ENCODE results near the gene CTNNA3. TPM values are rescaled to one million over a fixed set of nuclear protein-coding genes. Genes with fewer than 3 reads are reported as not detected.

The CTNNA3 gene
- polyA plus RNA-seq, 1 experiment = 0.26 TPM

DNA sequence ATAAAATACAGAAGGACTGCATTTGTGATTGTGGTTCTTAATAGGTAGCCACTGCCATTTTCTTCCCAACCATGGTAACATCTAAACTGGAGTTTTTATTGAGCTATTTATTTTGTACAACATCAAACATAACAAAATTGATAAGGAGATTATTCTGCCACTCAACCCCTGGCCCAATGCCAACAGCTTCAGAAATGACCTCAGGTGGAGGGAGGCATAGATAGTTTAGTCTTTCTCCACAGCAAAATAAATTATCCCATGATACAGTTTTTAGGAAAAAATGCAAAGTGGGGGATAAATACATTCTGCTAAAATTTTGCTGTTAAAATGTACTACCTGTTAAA is 712.5 kb downstream of the CTNNA3 start:
- H3K27ac ChIP-seq (ENCODE audit: low read depth, low read length) = no peak overlapping the region
- DNase-seq (ENCODE audit: low read depth, low spot score) = no peak
- H3K9me3 ChIP-seq (ENCODE audit: control insufficient read depth, insufficient read depth, low read length) = no peaks in the 10 kb centered on the region
- ChIA-PET CTCF (no interaction called here), POLR2A (no interaction called here)
- peaks cover 3% of the 10 kb centered on the region for H3K27me3 ChIP-seq (ENCODE audit: control insufficient read depth, insufficient read depth, low read length)
- H3K4me3 ChIP-seq (ENCODE audit: low read depth, low read length) = no peak overlapping the region
- TF ChIP-seq, protein P1, sequence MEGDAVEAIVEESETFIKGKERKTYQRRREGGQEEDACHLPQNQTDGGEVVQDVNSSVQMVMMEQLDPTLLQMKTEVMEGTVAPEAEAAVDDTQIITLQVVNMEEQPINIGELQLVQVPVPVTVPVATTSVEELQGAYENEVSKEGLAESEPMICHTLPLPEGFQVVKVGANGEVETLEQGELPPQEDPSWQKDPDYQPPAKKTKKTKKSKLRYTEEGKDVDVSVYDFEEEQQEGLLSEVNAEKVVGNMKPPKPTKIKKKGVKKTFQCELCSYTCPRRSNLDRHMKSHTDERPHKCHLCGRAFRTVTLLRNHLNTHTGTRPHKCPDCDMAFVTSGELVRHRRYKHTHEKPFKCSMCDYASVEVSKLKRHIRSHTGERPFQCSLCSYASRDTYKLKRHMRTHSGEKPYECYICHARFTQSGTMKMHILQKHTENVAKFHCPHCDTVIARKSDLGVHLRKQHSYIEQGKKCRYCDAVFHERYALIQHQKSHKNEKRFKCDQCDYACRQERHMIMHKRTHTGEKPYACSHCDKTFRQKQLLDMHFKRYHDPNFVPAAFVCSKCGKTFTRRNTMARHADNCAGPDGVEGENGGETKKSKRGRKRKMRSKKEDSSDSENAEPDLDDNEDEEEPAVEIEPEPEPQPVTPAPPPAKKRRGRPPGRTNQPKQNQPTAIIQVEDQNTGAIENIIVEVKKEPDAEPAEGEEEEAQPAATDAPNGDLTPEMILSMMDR (IDR thresholded peaks at IDR 0.05; ENCODE audit: low read depth, low read length) = no peak

DNA sequence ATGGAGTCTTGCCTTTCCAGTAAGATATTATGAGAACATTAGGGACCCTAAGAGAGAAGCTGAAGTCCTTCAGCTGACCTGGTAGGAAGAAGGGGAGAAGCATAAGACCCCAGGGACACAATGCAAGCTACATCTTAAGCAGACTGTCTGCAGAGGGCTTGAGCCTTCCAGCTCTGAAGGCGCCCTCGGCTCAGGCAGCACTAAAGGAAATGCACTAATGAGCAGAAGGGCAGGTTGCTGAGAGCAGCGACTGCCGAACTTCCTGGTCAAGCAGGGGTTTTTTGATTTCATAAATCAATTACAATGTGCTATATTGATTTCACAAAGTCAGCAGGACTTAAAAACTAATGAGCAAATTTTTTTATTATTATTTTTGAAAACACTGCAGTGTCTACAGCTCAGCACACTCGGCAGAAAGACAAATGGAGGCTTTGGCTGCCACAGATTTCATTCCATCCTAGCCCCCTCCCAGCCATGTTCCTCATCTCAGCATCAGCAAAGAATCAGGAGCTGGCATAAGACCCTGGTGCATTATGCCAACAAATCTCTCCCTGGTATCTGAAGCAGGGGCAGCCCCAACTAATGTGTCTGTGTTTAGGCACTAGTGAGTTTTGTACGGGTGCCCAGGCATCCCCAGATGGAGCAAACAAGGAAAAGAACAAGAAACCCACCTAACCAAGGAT is 713.1 kb downstream of the CTNNA3 start:
- Histone ChIP-seq H3K4me3 (ENCODE audit: low read depth, low read length) (no peak overlapping the region), H3K9me3 (ENCODE audit: control insufficient read depth, insufficient read depth, low read length) (no peaks in the 10 kb centered on the region), H3K27ac (ENCODE audit: low read depth, low read length) (no peak overlapping the region), H3K27me3 (ENCODE audit: control insufficient read depth, insufficient read depth, low read length) (peaks cover 3% of the 10 kb centered on the region)
- TF ChIP-seq, protein P1 (IDR thresholded peaks at IDR 0.05; ENCODE audit: low read depth, low read length) = no peak
- POLR2A ChIA-PET = no interaction called here
- CTCF ChIA-PET = no interaction called here
- no peak for DNase-seq (ENCODE audit: low read depth, low spot score)

DNA sequence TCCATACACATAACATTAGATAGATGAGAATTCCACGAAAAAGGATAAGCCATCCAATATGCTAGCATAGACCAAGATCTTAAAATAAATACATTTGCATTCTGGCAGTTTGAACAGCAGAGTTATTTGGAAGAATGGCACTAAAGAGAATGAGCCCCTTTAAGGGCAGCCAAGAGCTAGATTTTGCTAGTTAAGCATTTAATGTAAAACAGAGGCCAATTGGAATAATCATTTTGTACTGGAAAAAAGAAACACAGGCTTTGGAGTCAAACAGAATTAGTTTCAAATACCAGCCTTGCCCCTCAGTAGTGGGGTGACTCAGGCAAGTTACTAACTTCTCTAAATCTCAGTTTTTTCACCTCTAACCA is 714.0 kb downstream of the CTNNA3 start:
- no peak for DNase-seq (ENCODE audit: low read depth, low spot score)
- TF ChIP-seq, protein P1 (IDR thresholded peaks at IDR 0.05; ENCODE audit: low read depth, low read length) = no peak
- Histone ChIP-seq H3K4me3 (ENCODE audit: low read depth, low read length) (no peak overlapping the region), H3K27me3 (ENCODE audit: control insufficient read depth, insufficient read depth, low read length) (peaks cover 3% of the 10 kb centered on the region), H3K9me3 (ENCODE audit: control insufficient read depth, insufficient read depth, low read length) (no peaks in the 10 kb centered on the region), H3K27ac (ENCODE audit: low read depth, low read length) (no peak overlapping the region)
- ChIA-PET POLR2A (no interaction called here), CTCF (no interaction called here)

DNA sequence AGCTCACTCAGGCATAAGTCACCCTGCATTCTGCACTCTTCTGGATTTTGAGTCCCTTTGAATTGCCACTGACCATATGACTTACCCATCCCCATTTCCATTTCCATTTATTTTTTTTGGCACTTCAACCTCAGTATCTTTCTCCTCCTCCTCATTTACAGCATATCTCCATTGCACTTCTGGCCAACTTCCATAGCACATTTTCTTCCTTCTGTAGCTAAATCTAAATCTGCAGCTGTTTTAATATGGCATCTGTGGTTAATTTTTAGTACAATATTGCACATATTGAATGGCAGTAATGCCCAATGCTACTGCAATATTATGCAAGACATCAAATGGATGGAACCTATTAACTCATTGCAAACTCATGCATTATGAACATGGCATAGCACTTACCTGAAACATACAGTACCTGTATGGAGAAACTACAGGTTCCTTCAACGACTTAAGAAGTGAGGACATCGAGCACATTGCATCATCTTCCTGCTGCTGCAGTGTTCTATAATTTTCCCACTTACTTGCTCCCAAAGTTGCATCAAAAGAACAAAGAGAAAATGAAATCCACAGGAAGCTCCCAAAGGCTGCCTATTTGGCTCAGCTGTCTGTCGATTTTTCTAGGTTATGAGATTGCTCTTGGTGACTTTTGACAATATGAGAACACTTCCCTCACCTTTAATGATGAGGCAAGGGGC is 714.5 kb downstream of the CTNNA3 start:
- no peak for DNase-seq (ENCODE audit: low read depth, low spot score)
- Histone ChIP-seq H3K9me3 (ENCODE audit: control insufficient read depth, insufficient read depth, low read length) (no peaks in the 10 kb centered on the region), H3K4me3 (ENCODE audit: low read depth, low read length) (no peak overlapping the region), H3K27me3 (ENCODE audit: control insufficient read depth, insufficient read depth, low read length) (peaks cover 3% of the 10 kb centered on the region), H3K27ac (ENCODE audit: low read depth, low read length) (no peak overlapping the region)
- ChIA-PET POLR2A (no interaction called here), CTCF (interaction anchor here (0.6 kb wide), 1 partner anchor 827 kb away, joined by 4 read pairs; no protein-coding TSS in a partner anchor)
- TF ChIP-seq, protein P1 (IDR thresholded peaks at IDR 0.05; ENCODE audit: low read depth, low read length) = no peak

DNA sequence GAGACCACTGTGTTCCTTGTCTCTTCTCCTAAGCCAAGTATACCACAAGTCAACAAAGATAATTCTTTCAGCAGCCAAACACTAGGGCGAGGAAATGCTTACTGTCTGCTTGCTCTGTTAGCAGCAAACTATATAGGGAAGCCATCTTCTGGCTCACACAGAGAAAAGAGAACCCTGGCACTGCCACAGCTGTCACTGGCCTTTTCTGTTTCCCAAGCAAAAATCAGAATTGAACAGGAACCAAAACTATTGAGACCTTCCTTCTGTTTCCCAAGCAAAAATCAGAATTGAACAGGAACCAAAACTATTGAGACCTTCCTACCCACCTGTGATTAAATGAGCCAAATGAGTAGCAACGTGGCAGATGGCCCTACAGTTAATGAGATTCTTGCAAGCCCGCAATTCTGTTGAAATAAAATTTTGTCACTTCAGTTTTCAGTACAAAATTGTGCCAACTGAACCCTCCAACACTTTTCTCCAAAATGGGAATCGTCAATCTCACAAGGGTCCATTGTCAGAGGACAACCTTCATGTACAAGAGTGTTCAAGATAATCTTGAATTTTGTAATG is 715.7 kb downstream of the CTNNA3 start:
- no peak overlapping the region for H3K27ac ChIP-seq (ENCODE audit: low read depth, low read length)
- H3K9me3 ChIP-seq (ENCODE audit: control insufficient read depth, insufficient read depth, low read length) = no peaks in the 10 kb centered on the region
- no peak overlapping the region for H3K4me3 ChIP-seq (ENCODE audit: low read depth, low read length)
- TF ChIP-seq, protein P1 (IDR thresholded peaks at IDR 0.05; ENCODE audit: low read depth, low read length) = no peak
- no peak for DNase-seq (ENCODE audit: low read depth, low spot score)
- peaks cover 3% of the 10 kb centered on the region for H3K27me3 ChIP-seq (ENCODE audit: control insufficient read depth, insufficient read depth, low read length)
- ChIA-PET CTCF (no interaction called here), POLR2A (no interaction called here)
